HG03354 (cell line): ENCODE results near the gene C14orf132.
"Not testable (repeated sequence)": the region's sequence is repeated elsewhere in the genome, so short reads cannot be mapped to it uniquely, and the experiment has no call there.

Experiments
- ATAC-seq: cut with Tn5 transposase; IDR thresholded peaks from one replicate; pipeline ENCODE4 v1.9.1; 2021; ENCODE audit warnings: mild to moderate bottlenecking; ENCODE audit not compliant: unreplicated experiment, poor library complexity, severe bottlenecking

C14orf132 gene

DNA sequence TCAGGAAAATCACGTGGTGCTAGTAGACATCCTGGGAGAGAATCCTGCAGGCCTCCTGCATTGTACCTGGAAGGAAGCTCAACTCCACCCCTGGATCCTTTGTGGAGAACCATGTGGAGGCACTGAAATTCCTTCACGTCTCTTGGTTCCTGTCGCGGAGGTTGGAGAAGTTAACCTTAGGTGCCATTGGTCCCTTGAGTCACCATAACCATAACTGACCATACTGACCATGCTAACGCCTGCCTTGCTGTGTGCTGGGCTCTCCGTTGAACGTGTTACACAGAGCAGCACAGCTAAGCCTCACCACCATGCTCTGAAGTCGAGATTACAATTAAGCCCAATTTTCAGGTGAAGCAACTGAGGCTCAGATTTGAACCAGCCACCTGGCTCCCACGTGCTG, 18.6 kb downstream of the C14orf132 start:
- ATAC-seq = no peak

DNA sequence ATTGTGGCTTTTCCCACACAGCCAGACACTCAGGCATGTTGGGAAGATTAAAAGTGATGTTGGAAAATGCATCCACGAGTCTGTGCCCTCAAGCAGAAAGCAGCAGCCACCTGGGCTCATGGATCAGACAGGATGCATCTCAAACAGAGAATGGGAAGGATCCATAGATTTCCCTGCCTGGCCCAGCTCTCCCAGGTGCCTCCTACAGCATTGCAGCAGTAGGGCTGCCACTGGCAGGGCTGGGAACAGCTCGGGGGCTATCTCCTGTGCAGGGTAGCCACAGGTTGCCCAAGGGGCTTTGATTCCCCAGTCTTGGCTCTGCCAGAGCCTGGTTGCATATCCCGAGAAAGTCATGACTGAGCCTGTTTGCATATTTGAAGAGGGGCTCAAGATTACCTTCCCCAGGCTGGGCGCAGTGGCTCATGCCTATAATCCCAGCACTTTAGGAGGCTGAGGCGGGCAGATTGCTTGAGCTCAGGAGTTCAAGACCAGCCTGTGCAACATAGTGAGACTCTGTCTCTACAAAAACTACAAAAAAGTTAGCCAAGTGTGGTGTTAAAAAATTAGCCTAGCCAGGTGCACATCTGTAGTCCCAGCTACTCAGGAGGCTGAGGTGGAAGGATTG, 19.5 kb downstream of the C14orf132 start:
- ATAC-seq = no peak

DNA sequence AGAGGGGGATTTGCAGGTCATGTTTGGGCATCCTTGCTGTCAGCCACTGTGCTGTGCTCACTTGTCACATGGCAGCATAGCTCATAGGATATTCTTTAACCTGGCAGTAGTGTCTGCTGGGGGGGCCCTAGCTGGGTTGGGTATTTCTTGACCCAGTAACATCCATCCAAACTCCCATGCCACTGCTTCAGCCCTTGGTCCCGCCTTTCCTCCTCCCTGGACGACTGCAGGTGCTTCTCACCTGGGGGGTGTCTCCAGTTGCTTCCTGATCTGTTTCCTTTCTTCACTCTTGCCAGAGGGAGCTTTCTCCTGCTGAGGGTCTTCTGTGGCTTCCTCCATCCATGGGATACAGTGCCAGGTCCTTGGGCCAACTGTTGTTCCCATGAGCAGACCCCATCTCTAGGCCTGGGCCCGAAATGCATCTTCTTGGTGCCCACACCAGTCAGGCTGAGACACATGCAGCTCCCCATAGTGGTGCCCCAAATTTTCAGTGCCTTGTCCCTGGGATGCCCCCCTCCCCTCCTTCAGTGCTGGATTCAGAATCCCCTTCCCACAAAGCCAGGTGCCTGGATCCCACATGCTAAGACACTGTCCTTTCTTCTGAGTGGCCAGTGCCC, 20.5 kb downstream of the C14orf132 start:
- no peak for ATAC-seq

DNA sequence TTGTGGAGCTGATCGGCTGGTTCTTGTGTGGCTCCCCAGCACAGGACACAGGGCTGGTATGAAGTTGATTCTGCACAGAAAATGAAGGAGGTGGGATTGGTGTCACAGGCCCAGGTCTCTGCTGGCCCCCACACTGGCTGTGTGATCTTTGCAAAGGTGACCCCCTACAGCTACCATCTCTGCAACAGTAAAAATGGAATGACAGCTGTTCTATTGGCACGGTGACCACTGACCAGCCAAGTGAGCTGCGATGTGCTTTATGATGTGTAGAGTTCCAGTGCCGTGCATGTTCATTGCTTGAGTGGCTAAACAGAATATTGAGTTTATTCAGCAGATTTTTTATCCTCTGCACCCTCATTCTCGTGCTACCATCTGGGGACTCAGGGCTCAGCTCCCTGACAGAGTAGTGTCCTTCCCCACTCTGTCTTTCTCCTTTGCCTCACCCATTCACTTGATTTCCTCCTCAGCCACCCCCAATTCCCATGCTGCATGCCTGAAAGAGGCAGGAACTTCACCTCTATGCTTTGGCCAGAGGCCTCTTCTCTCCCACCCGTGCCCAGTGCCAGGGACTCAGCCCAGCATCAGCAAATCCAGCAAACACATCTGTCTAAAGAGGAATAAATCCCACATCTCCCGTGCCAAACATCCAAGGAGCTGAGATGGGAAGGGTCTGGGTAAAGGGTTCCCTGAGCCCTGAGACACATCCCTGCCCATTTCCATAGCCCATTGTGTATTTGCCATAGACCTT, 21.2 kb downstream of the C14orf132 start:
- no peak for ATAC-seq

DNA sequence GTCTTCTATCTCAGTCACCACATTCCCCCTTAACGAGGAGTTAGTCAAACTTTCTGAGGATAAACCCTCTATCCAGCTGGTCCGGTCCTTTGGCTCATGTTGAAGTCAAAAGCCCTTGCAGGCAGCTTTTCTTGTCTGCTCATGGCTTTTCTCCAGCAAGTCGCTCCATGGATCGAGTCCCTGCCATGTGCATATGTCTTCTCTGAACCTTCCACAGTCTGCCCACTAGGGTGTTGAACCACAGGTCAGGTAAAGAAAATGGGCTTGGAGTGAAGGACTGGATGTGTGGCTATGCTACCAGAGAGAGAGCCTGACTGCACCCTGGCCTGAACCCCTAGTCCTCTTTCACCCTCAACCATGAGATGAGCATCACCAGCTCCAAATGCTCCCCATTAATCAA, 22.8 kb downstream of the C14orf132 start:
- no peak for ATAC-seq

DNA sequence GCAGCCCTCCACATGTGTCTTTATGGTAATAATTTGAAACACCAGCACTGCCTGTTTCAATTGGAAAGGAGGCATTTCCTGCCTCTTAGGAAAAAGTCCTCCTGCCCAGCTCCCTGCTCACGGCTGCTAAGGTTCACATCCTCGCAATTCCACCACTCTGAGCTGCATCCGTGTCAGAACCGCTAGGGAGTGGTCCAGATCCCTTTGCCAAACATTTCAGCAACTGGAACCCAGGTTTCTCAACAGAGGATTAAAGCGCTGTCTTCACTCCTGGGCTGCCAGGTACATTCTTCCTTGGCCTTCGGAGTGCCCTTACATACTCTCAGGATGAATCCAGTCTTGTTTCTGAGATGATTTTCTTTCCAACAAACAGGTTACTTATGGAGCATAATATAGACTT, 23.3 kb downstream of the C14orf132 start:
- no peak for ATAC-seq

DNA sequence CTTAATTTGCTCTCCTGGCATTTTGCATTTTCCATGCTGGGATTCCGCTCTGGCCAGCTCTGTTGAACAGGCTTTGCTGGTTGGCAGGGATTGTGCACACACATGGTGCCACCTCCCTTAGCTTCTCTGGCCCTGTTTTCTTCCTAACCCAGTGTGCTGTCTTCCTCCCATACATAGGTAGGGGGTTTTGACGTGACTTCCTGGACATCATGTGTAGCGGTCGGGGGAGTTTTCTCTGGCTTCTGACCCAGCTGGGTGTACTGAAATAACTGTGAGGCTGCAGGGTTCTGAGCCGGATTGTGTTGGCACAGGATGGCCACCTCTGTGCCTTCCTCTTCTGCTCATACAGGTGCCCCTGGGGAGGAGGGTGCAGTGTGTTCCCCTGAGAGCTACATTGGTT, 25.7 kb downstream of the C14orf132 start:
- ATAC-seq = no peak

DNA sequence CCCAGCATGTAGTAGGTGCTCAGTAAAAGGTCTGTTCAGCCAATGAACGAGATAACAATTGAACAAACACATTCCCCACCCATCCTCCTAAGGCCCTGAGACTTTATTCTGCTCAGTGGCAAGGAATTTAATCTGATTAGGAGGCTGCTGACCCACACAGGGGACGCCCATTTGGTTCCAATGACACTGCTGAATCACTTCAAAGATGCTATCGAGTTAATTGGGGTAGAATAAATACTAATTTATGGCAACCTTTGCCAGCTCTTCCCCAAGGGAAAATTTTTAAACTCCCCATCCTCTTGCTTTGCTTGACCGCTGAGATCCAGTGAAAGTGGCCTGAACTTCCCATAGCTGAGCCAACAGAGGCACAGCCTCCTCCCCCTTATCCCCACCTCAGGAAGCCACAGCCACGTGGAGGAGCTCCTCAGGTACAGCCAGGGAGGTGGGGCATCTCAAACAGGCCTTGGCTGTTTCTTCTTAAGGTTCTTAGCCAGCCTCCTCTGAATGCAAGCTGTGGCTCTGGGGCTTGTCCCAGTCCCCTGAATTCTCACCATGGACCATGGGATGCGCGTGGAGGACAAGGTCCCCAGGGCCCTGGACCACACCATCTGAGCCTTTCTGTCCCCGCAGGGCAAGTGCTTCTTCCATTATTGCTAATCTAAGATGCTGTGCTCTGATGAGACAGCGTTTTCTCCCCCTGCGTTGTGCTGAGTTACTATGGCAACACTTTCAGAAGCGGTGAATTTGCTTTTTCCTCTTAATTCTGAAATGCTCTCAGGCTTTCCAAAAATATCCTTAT, 26.7 kb downstream of the C14orf132 start:
- ATAC-seq = no peak

DNA sequence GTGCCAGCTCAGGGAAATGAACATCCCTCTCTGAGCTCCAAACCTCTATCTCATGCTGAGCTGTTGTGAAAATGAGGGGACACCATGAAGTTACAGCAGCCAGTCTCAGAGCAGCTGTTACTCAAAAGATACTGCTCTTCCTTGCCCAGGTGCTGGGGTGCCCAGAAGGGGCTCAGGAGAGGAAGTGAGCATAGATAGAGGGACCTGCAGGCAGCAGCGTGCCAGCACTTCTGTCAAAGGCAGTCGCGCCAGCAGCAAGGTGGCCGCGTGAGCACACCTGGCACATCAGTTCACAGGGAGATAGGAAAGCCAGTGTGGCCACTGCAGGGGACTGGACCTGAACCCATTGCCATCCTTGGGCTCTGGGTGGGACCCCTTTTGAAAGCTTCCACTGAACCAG, 27.8 kb downstream of the C14orf132 start:
- ATAC-seq = no peak

DNA sequence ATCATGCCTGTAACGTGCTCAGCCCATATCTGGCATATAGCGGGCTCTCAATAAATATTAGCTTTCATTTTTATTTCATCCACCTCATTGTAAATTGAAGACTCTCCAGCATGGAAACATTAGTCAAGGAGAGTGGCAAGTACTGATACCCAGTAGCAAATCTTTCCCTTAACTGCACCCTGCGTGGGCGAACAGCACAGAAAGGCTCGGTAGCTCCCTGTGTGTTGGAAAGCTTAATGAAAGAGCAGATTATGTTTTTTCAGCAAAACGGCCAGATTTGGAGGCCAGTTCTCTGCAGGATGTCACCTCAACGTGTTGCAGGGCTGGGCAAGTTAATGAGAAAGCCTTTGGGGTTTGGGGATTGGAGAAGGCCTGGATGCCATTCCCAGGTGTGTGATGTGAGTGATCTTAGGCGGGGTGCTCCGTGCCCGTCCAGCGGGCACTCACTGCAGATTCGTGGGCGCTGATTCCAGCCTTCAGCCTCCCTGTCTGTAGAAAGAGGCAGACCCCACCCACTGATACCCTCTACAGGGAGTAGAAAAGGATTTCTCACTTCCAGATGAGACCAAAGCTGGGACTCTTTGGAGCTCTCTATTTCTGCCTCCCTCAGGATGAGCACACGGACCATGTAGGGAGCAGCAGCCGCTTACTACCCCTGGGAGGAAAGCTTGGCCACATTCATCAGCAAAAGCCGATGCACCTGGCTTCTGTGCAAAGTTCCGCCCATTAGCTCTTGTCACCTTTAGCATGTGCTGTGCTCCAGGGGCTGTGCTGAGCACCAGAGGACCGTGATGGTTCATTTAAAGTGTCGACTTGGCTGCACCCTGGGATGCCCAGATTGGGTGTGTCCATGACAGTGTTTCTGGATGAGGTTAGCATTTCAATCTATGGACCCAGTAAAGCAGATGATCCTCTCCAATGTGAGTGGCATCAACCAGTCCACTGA, 29.1 kb downstream of the C14orf132 start:
- no peak for ATAC-seq

DNA sequence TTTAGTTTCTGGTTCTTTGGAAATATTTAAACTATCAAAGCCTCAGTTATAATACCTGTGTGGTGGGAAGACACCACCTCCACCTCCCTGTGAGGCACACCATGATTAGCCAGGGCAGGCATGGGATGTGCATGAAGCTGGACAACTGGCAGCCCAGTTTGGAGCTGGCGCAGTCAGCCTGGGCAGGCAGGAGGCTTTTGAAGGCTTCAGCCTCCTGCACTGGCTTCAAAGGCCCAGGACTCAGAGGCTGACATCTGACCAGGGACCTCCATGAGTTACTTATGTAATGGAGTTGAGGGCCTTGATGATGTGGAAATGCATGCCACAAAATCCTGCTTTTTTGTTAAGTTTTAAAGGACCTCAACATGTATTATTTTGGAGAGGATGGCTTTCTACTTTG, 30.3 kb downstream of the C14orf132 start:
- no peak for ATAC-seq

DNA sequence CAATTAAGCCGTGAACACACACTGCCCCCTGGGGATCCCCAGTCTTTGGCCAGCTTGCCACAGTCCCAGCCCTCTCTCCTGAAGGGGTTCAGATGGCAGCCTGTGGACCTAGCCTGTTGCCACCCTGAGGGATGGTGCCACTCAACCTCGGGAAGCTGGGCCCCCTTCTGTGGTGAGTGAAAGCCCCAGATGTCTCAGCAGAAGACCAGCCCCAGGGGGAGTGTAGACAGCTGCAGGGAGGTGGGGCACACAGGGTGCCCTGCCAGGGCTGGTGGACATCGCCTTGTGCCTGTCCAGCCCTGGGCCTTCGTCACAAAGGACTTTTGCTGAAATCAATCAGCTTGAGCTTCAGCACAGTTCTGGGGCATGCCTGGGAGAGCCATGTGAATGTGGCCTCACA, 32.4 kb downstream of the C14orf132 start:
- ATAC-seq = no peak

DNA sequence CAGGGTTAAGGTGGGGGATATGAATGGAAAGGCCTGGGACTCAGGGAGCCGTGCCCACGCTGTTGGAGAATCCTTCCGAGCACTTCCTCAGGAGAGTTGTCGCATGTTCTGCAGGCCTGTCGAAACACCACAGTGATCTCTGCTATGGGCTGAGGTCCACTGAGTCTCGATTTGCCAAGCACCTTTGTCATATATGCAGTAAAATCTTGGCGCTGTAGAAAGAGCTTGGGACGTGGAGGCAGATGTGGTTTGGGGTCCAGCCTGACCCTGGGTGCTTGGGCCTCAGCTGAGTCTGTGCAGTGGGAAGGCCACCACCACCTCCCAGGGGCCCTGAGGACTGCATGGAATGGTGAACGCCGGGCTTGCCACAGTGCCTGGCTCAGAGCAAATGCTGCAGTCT, 32.9 kb downstream of the C14orf132 start:
- no peak for ATAC-seq

DNA sequence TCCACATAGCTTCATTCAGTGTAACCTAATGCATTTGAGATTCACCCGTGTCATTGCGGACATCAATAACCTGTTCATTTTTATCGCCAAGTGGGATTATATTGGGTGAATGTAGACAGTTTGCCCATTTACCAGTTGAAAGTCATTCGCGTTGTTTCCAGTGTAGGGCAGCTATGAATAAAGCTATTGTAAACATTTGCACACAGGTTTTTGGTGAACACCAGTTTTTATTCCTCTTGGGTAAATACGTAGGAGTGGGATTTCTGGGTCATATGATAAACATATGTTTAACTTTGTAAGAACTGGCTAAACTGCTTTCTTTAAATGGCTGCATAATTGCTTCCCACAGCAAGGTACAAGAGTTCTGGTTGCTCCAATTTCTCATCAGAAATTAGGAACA, 33.6 kb downstream of the C14orf132 start:
- ATAC-seq = no peak

DNA sequence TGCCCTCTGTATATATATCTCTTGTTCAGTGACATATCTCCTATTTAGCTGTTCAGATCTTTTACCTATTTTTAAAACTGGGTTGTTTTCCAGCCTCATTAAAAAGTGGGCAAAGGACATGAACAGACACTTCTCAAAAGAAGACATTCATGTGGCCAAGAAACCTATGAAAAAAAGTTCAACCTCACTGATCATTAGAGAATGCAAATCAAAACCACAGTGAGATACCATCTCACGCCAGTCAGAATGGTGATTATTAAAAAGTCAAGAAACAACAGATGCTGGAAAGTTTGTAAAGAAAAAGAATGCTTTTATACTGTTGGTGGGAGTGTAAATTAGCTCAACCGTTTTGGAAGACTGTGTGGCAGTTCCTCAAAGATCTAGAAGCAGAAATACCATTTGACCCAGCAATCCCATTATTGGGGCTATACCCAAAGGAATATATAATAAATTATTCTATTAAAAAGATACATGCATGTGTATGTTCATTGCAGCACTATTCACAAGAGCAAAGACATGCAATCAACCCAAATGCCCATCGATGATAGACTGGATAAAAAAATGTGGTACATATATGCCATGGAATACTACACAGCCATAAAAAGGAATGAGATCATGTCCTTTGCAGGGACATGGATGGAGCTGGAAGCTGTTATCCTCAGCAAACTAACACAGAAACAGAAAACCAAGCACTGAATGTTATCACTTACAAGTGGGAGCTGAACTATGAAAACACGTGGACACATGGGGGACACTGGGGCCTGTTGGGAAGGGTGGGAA, 34.3 kb downstream of the C14orf132 start:
- not testable (repeated sequence) for ATAC-seq

DNA sequence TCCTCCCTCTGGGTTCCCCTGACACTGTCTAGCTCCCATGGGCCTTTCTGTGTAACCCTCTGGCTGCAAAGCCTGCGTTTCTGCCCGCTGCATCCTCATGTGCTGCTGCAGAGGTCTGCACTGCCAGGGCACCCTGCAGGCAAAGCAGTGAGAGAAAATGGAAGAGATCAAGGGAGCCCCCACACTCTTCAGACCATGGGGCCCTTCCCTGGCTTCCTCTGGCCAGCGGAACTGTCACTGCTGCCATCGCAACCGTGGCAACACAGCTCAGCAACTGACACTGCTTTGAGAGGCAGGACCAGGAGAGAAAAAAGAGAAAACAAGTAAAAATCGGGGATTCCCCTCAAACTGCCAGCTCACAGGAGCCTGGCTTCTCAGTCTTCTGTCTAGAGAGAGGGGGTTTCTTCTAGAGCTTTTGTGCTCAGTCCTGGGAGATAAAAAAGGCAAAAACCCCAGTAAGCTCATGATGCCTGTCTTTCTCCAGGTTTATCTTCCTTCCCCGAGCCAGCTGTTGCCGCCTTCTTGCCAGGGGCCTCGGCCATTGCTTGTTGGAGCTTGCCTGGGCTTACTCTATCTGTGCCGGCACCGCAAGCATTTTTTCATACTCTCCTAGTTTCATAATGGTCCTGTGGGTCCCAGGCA, 38.9 kb downstream of the C14orf132 start:
- no peak for ATAC-seq

DNA sequence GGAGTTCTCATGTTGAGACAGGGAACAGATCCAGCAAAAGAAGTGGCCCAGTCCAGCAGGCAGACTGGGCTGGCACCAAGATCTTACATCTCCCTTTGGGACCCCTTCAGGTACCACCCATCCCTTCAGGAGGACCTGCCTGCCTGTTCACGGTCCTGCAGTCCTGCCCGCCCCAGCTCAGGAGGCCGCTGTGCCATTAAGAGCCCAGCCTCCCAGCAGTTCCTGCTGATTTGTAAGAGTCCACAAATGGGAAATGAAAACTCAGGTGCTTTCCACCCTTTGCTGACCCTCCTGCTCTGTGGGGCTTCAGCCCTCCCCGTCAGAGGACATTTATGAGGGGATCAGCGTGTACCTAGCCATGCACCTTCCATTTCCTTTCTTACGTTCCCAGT, 39.5 kb downstream of the C14orf132 start:
- ATAC-seq = no peak

DNA sequence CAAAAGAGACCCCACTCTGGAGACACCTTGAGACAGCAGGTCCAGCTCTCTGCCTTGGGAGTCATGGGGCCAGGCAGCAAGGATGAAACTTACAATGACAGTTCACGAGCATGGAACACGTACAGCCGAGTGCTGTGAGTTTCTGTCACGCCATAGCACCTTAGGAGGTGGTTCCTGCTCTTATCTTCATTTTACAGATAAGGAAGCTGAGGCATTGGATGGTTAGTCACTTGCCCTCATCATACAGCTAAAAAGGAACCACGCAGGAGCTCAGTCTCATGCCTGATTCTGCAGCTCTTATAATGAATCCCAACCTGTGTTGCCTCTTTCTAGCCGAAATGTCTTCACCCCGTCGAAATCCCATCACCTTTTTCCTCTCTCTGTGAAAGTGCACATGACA, 39.9 kb downstream of the C14orf132 start:
- no peak for ATAC-seq
